Erythroblast (primary cell): Measurements from ENCODE around the gene SLIT1.

Experiments used
- GATA1 ChIP-seq: IDR thresholded peaks from 2 replicates; pipeline ENCODE4 v1.6.1; 2011; ENCODE audit warnings: low read depth, mild to moderate bottlenecking, control low read depth, low read length, moderate library complexity
- POLR2A ChIP-seq: IDR thresholded peaks from 2 replicates; pipeline ENCODE4 v1.6.1; 2011; ENCODE audit warnings: mild to moderate bottlenecking, low read length

GRCh38 chr10:97034301-97034700 is 151.5 kb downstream of the SLIT1 start:
- TF ChIP-seq POLR2A, result no peak
- TF ChIP-seq GATA1, result no peak
